Naive thymus-derived CD8-positive, alpha-beta T cell (primary cell): ENCODE measurements around the gene PDE6B. TPM values are rescaled to one million over a fixed set of nuclear protein-coding genes. Genes with fewer than 3 reads are reported as not detected.
A peak's percentile ranks its signal among the peaks of the same experiment; 100 is the strongest.
"Not testable (repeated sequence)": the region's sequence is repeated elsewhere in the genome, so short reads cannot be mapped to it uniquely, and the experiment has no call there.

Source experiments
- ATAC-seq, 2 donors: fragments of 150-1000 bp; cut with Tn5 transposase in 1 of 2; sonication (Bioruptor Pico), chemical (Tn5 transposase) in 1 of 2; 1 replicate in 1 of 2; 2 replicates in 1 of 2; pipeline ENCODE4 v1.10.0; 2021; ENCODE audit warnings: mild to moderate bottlenecking in 2 of 2, moderate library complexity in 2 of 2
- POLR2A ChIA-PET: fragments of 350-600 bp; sonication (Branson Sonifier 250); formaldehyde crosslinking; loops from one replicate; lab custom pipeline; 2021; ENCODE audit warnings: antibody characterized with exemption; lab: Charles Lee
- DNase-seq, 10 donors: peaks; one replicate each; pipeline versions ENCODE4 v3.0.0 to v3.0.0-alpha.2; 2020 to 2022
- H3K27ac Mint-ChIP-seq, 10 donors: one replicate each; pipeline ENCODE4 v1.8.0; 2020 to 2022; ENCODE audit warnings: mild to moderate bottlenecking in 10 of 10, mixed read lengths in 10 of 10, moderate library complexity in 4 of 10, inconsistent platforms in 1 of 10
- H3K27me3 Mint-ChIP-seq, 5 donors: one replicate each; pipeline ENCODE4 v1.8.0; 2021 to 2022; ENCODE audit warnings: mixed read lengths in 5 of 5
- H3K36me3 Mint-ChIP-seq, 3 donors: one replicate each; pipeline ENCODE4 v1.8.0; 2020 to 2022; ENCODE audit warnings: mixed read lengths in 3 of 3, mild to moderate bottlenecking in 2 of 3, inconsistent platforms in 1 of 3
- H3K4me1 Mint-ChIP-seq, 4 donors: one replicate each; pipeline ENCODE4 v1.8.0; 2021 to 2022; ENCODE audit warnings: mixed read lengths in 4 of 4
- H3K4me3 Mint-ChIP-seq, 10 donors: one replicate each; pipeline ENCODE4 v1.8.0; 2020 to 2022; ENCODE audit warnings: mild to moderate bottlenecking in 10 of 10, mixed read lengths in 10 of 10, moderate library complexity in 6 of 10, inconsistent platforms in 1 of 10
- H3K9me3 Mint-ChIP-seq, 9 donors: one replicate each; pipeline ENCODE4 v1.8.0; 2020 to 2022; ENCODE audit warnings: mixed read lengths in 9 of 9, mild to moderate bottlenecking in 3 of 9, inconsistent platforms in 1 of 9, moderate library complexity in 1 of 9
- polyA plus RNA-seq, 3 donors: library from polyadenylated mRNA; unstranded; fragments of 300-500 nt; fragmentation: Illumina TruSeq; gene quantifications; one replicate each; pipeline ENCODE4 v1.2.3, GENCODE V29; 2021
- total RNA-seq, 8 experiments: library from RNA in 2 of 8; stranded (reverse) in 2 of 8; gene quantifications; one replicate each; pipeline ENCODE4 v1.2.3 and lab custom pipeline; 2021 to 2026

The PDE6B gene
- total and polyA plus RNA-seq, 5 experiments from 2014 or later, result 20.7 to 26.3 (median 24.7) TPM

GRCh38 chr4:689723-690122 is 64.3 kb downstream of the PDE6B start:
- H3K27ac Mint-ChIP-seq, result peak overlapping the region in 1 of 10 donors; percentile 8
- H3K4me1 Mint-ChIP-seq, result peaks cover 0 to 12% (median 2%) of the 10 kb centered on the region in 4 donors
- no peaks in the 10 kb centered on the region for H3K9me3 Mint-ChIP-seq
- POLR2A ChIA-PET, result no interaction called here
- peaks cover 0 to 2% (median 0%) of the 10 kb centered on the region in 3 donors for H3K36me3 Mint-ChIP-seq
- DNase-seq, result no peak
- H3K4me3 Mint-ChIP-seq, result peak overlapping the region in 2 of 10 donors; percentile 32 to 34
- peaks cover 4 to 28% (median 17%) of the 10 kb centered on the region in 5 donors for H3K27me3 Mint-ChIP-seq
- ATAC-seq, result no peak

GRCh38 chr4:692771-693554 is 67.6 kb downstream of the PDE6B start:
- H3K27ac Mint-ChIP-seq, result no peak overlapping the region
- ATAC-seq, result no peak
- no peaks in the 10 kb centered on the region for H3K9me3 Mint-ChIP-seq
- H3K27me3 Mint-ChIP-seq, result peaks cover 2 to 15% (median 10%) of the 10 kb centered on the region in 5 donors
- POLR2A ChIA-PET, result no interaction called here
- H3K4me3 Mint-ChIP-seq, result no peak overlapping the region
- H3K36me3 Mint-ChIP-seq, result no peaks in the 10 kb centered on the region
- H3K4me1 Mint-ChIP-seq, result peaks cover 0 to 7% (median 1%) of the 10 kb centered on the region in 4 donors
- peak in 1 of 10 donors; percentile 55 for DNase-seq

- H3K9me3 Mint-ChIP-seq, H3K27ac Mint-ChIP-seq, DNase-seq, POLR2A ChIA-PET, ATAC-seq, H3K4me3 Mint-ChIP-seq, H3K36me3 Mint-ChIP-seq: not testable (repeated sequence)
- Mint-ChIP-seq H3K4me1 (peaks cover 0 to 11% (median 2%) of the 10 kb centered on the region in 4 donors), H3K27me3 (peaks cover 2 to 12% (median 8%) of the 10 kb centered on the region in 5 donors)
Measured at GRCh38 chr4:694341-694940, 69.1 kb downstream of the PDE6B start.

- peak in 1 of 10 donors; percentile 36 for DNase-seq
- no peak for ATAC-seq
- peak overlapping the region in 1 of 10 donors; percentile 24 for H3K27ac Mint-ChIP-seq
- no peaks in the 10 kb centered on the region for H3K36me3 Mint-ChIP-seq
- no peaks in the 10 kb centered on the region for H3K9me3 Mint-ChIP-seq
- H3K4me3 Mint-ChIP-seq, result no peak overlapping the region
- POLR2A ChIA-PET, result interaction anchor here (1.4 kb wide), 1 partner anchor 25 kb away, joined by 4 read pairs; the partner anchor contains the start of gene MYL5
- peaks cover 0 to under 1% (median 0%) of the 10 kb centered on the region in 5 donors for H3K27me3 Mint-ChIP-seq
- H3K4me1 Mint-ChIP-seq, result peaks cover 0 to 16% (median 2%) of the 10 kb centered on the region in 4 donors
Measured at GRCh38 chr4:699816-700580, 74.6 kb downstream of the PDE6B start.

- Mint-ChIP-seq H3K36me3 (no peaks in the 10 kb centered on the region), H3K27ac (no peak overlapping the region), H3K9me3 (no peaks in the 10 kb centered on the region), H3K4me3 (peak overlapping the region in 1 of 10 donors; percentile 38), H3K4me1 (peaks cover 3 to 18% (median 7%) of the 10 kb centered on the region in 4 donors), H3K27me3 (no peaks in the 10 kb centered on the region)
- peak in 1 of 10 donors; percentile 30 for DNase-seq
- POLR2A ChIA-PET, result interaction anchor here (1.4 kb wide), 1 partner anchor 26 kb away, joined by 4 read pairs; the partner anchor contains the start of gene MYL5
- ATAC-seq, result no peak
Measured at GRCh38 chr4:700587-701264, 75.4 kb downstream of the PDE6B start.

- no peaks in the 10 kb centered on the region for H3K9me3 Mint-ChIP-seq
- no peaks in the 10 kb centered on the region for H3K36me3 Mint-ChIP-seq
- POLR2A ChIA-PET, result interaction anchor here (1.1 kb wide), 1 partner anchor 40 kb away, joined by 3 read pairs; no protein-coding TSS in a partner anchor
- H3K27ac Mint-ChIP-seq, result peak overlapping the region in 2 of 10 donors; percentile 59 to 71
- H3K27me3 Mint-ChIP-seq, result no peaks in the 10 kb centered on the region
- peak overlapping the region in 1 of 10 donors; percentile 45 for H3K4me3 Mint-ChIP-seq
- peaks cover 3 to 18% (median 11%) of the 10 kb centered on the region in 4 donors for H3K4me1 Mint-ChIP-seq
- DNase-seq, result peak in 1 of 10 donors; percentile 40
- no peak for ATAC-seq
Measured at GRCh38 chr4:702618-703048, 77.3 kb downstream of the PDE6B start.

GRCh38 chr4:703336-704197 is 78.2 kb downstream of the PDE6B start:
- Mint-ChIP-seq H3K27me3 (no peaks in the 10 kb centered on the region), H3K9me3 (no peaks in the 10 kb centered on the region), H3K4me3 (no peak overlapping the region), H3K27ac (no peak overlapping the region), H3K4me1 (peaks cover 4 to 22% (median 14%) of the 10 kb centered on the region in 4 donors), H3K36me3 (no peaks in the 10 kb centered on the region)
- peak in 1 of 10 donors; percentile 54 for DNase-seq
- POLR2A ChIA-PET, result interaction anchor here (1.1 kb wide), 1 partner anchor 41 kb away, joined by 3 read pairs; no protein-coding TSS in a partner anchor
- ATAC-seq, result no peak

GRCh38 chr4:704198-704891 is 79.0 kb downstream of the PDE6B start:
- ATAC-seq, result no peak
- Mint-ChIP-seq H3K36me3 (no peaks in the 10 kb centered on the region), H3K9me3 (no peaks in the 10 kb centered on the region), H3K4me1 (peaks cover 8 to 24% (median 21%) of the 10 kb centered on the region in 4 donors), H3K4me3 (peak overlapping the region in 3 of 10 donors; percentile 7 to 87 (median 80)), H3K27me3 (no peaks in the 10 kb centered on the region), H3K27ac (no peak overlapping the region)
- POLR2A ChIA-PET, result no interaction called here
- DNase-seq, result peak in 1 of 10 donors; percentile 62

- H3K4me1 Mint-ChIP-seq, result peaks cover 12 to 30% (median 24%) of the 10 kb centered on the region in 4 donors
- DNase-seq, result no peak
- H3K9me3 Mint-ChIP-seq, result no peaks in the 10 kb centered on the region
- POLR2A ChIA-PET, result no interaction called here
- H3K27me3 Mint-ChIP-seq, result no peaks in the 10 kb centered on the region
- peak overlapping the region in 7 of 10 donors; percentile 55 to 90 (median 82) for H3K4me3 Mint-ChIP-seq
- H3K27ac Mint-ChIP-seq, result peak overlapping the region in 4 of 10 donors; percentile 69 to 85 (median 79)
- H3K36me3 Mint-ChIP-seq, result peaks cover 0 to under 1% (median 0%) of the 10 kb centered on the region in 3 donors
- ATAC-seq, result no peak
Measured at GRCh38 chr4:704971-705277, 79.6 kb downstream of the PDE6B start.

GRCh38 chr4:705278-706082 is 80.1 kb downstream of the PDE6B start, which contains the start of gene PCGF3:
TSS of gene PCGF3 (plus strand) at chr4:705832. CDS start at chr4:733681, 27,849 bp downstream.
- no peaks in the 10 kb centered on the region for H3K9me3 Mint-ChIP-seq
- DNase-seq (peak; percentile 85 to 97 (median 93)), ATAC-seq (peak; percentile 95)
- H3K4me1 Mint-ChIP-seq, result peaks cover 16 to 36% (median 27%) of the 10 kb centered on the region in 4 donors
- H3K4me3 Mint-ChIP-seq, result peak within 1 kb of the TSS; percentile 55 to 90 (median 81)
- peaks cover 0 to 5% (median 0%) of the 10 kb centered on the region in 3 donors for H3K36me3 Mint-ChIP-seq
- H3K27ac Mint-ChIP-seq, result peak within 1 kb of the TSS in 9 of 10 donors; percentile 45 to 88 (median 71)
- H3K27me3 Mint-ChIP-seq, result no peaks in the 10 kb centered on the region
- POLR2A ChIA-PET, result no interaction called here
